Ovary (tissue), 9 donors: ENCODE measurements around the gene KIAA1328. TPM values are rescaled to one million over a fixed set of nuclear protein-coding genes. Genes with fewer than 3 reads are reported as not detected.

Source experiments
- DNase-seq, 5 donors: peaks; one replicate each; pipeline ENCODE4 v3.0.0-alpha.2; 2019 to 2020
- H3K27ac ChIP-seq, 2 donors: fragments of 200-600 bp; one replicate each; pipeline versions ENCODE4 v1.5.1 to v1.8.0; 2019 to 2022
- H3K27me3 ChIP-seq: fragments of 200-600 bp; one replicate; pipeline ENCODE4 v1.8.0; 2022
- H3K36me3 ChIP-seq: fragments of 200-600 bp; sonication (generic); one replicate; pipeline ENCODE4 v1.5.1; 2019
- H3K4me1 ChIP-seq: one replicate; pipeline ENCODE4 v1.8.1; 2013; ENCODE audit warnings: mild to moderate bottlenecking, moderate library complexity; ENCODE audit not compliant: insufficient read depth
- H3K4me3 ChIP-seq: fragments of 200-600 bp; sonication (generic); one replicate; pipeline ENCODE4 v1.5.1; 2017
- H3K9me3 ChIP-seq, 2 donors: fragments of 200-600 bp in 1 of 2; sonication (generic) in 1 of 2; one replicate each; pipeline versions ENCODE4 v1.5.1 to v1.8.1; 2013 to 2019; ENCODE audit warnings: mild to moderate bottlenecking in 1 of 2, moderate library complexity in 1 of 2
- EP300 ChIP-seq: sonication (generic); formaldehyde crosslinking; IDR thresholded peaks from one replicate; pipeline ENCODE4 v1.6.1; 2017; ENCODE audit warnings: antibody characterized with exemption
- POLR2A ChIP-seq: fragments of 450-650 bp; IDR thresholded peaks from one replicate; pipeline ENCODE4 v1.6.1; 2017; ENCODE audit warnings: antibody characterized with exemption, mild to moderate bottlenecking, moderate library complexity
- WGBS, 3 donors: extraction: QIAGEN DNeasy Blood & Tissue Kit in 1 of 3; methylation state at CpG; one replicate each; pipeline versions ENCODE4 v1.1.5 to v1.1.7; 2013 to 2017; 5-methylcytosine and 5-hydroxymethylcytosine counted together
- intact Hi-C, 4 donors: fragments of 100-400 bp; cut with DNase I; formaldehyde crosslinking; loops; one replicate each; pipeline versions ENCODE4 v1.11.0 to v1.15.1; 2022 to 2023
- polyA plus RNA-seq, 2 donors: library from polyadenylated mRNA; stranded (reverse); fragments of 200-250 nt in 1 of 2; fragments of 350-450 nt in 1 of 2; fragmentation: Illumina TruSeq in 1 of 2; extraction: RNeasy Lipid Tissue Mini Kit (QIAGEN cat#74804) in 1 of 2; gene quantifications; one replicate each; pipeline ENCODE4 v1.2.3, GENCODE V29; 2013 to 2014
- total RNA-seq, 7 donors: library from RNA; depleted of rRNA in 2 of 7; stranded (reverse); fragments of >200 nt in 2 of 7; fragmentation: NEBNext Ultra II Directional in 3 of 7; extraction: Animal tissue kit (Norgen Biotek cat#: 25700) in 3 of 7; gene quantifications; one replicate each; pipeline versions ENCODE4 v1.1.0 to v1.2.4, GENCODE V29; 2016 to 2023
- TF ChIP-seq, protein P1 (sequence below), 3 donors: fragments of 450-650 bp in 2 of 3; fragments of 200-600 bp in 1 of 3; IDR thresholded peaks; one replicate each; pipeline versions ENCODE4 v1.5.1 to v1.8.0; 2016 to 2022; ENCODE audit warnings: antibody characterized with exemption in 3 of 3, mild to moderate bottlenecking in 1 of 3
- donor health status: DM: no; HTN: no; CAD: no; lungs with moderate emphysema.
- donor health status: DM: no; HTN: no; CAD: no.
- donor health status: Bipolar disorder and iron deficiency.
- donor health status: DM: yes; HTN: yes; CAD: no.
- donor health status: DM: no; HTN: no; CAD: no.
- donor health status: DM: yes; HTN: yes; CAD: no.

Gene KIAA1328
- total and polyA plus RNA-seq, 9 donors = 6.7 to 38.3 (median 18.7) TPM

DNA sequence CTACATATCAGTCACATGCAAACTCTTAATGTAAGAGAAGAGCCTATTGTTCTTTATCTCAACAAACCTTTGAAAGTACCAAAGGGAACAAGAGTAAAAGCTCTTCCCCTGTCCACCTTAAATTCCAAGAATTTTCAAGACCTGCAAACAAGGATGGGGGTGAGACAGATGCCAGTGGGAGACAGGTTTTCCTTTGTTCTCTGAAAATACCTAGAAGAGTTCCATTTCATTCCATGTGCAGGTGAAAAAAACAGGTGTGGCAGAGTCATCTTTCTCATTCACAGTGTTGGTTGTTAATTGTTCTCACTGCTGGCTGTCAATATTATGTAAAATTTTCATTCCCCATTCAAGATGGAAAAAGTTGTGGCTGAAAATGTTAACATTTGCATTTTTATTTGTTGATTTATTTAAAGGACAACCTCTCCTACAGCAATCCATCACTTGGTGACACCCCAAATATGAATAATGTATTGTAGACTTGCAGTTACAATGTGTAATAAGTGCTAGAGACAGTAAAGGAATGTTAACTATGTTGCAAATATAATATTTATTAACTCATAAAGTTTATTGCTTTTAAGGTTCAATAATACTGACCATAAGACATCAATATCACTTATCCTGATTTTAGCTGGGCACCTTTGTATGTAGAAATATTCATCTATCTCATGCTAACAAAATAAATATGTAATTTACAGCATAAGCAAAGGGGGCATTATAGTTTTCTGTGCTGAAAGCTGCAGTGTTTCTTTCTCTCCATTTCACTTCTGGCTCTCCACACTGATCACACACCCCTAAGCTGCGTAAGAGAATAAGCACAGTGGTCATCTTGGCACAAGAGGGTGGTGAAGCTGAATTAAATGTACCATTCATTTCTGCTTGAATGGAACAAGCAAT is 347.0 kb downstream of the KIAA1328 start:
- H3K27ac ChIP-seq = no peak overlapping the region
- 93 to 97% (median 97%) methylated on average over 1 of the region's 1 CpG for WGBS, 3 donors
- intact Hi-C loops = no loop called here
- H3K4me3 ChIP-seq = no peak overlapping the region
- no peaks in the 10 kb centered on the region for H3K27me3 ChIP-seq
- no peaks in the 10 kb centered on the region for H3K4me1 ChIP-seq
- H3K9me3 ChIP-seq = no peaks in the 10 kb centered on the region
- no peak for TF ChIP-seq POLR2A
- no peak for TF ChIP-seq EP300
- TF ChIP-seq, protein P1, sequence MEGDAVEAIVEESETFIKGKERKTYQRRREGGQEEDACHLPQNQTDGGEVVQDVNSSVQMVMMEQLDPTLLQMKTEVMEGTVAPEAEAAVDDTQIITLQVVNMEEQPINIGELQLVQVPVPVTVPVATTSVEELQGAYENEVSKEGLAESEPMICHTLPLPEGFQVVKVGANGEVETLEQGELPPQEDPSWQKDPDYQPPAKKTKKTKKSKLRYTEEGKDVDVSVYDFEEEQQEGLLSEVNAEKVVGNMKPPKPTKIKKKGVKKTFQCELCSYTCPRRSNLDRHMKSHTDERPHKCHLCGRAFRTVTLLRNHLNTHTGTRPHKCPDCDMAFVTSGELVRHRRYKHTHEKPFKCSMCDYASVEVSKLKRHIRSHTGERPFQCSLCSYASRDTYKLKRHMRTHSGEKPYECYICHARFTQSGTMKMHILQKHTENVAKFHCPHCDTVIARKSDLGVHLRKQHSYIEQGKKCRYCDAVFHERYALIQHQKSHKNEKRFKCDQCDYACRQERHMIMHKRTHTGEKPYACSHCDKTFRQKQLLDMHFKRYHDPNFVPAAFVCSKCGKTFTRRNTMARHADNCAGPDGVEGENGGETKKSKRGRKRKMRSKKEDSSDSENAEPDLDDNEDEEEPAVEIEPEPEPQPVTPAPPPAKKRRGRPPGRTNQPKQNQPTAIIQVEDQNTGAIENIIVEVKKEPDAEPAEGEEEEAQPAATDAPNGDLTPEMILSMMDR (IDR thresholded peaks at IDR 0.05) = no peak
- DNase-seq = no peak
- H3K36me3 ChIP-seq = no peaks in the 10 kb centered on the region

DNA sequence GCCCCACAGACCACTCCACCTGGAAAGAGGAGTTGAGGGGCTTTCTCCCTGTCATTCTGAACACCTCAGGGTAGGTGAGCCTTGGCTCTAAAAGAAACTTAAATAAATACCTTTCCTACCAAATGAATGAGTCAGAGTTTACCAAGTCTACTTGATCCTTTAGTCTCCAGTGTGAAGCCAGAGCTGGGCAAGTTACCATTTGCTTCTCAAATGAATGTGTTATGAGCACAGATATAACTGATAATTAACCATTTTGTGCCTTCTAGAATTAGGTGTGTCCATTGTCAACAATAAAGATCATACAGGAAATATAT is 347.7 kb downstream of the KIAA1328 start:
- H3K4me1 ChIP-seq = no peaks in the 10 kb centered on the region
- no peak overlapping the region for H3K4me3 ChIP-seq
- H3K9me3 ChIP-seq = no peaks in the 10 kb centered on the region
- no peak for DNase-seq
- H3K36me3 ChIP-seq = no peaks in the 10 kb centered on the region
- TF ChIP-seq POLR2A = no peak
- TF ChIP-seq, protein P1 (IDR thresholded peaks at IDR 0.05) = no peak
- intact Hi-C loops = no loop called here
- H3K27ac ChIP-seq = no peak overlapping the region
- no peaks in the 10 kb centered on the region for H3K27me3 ChIP-seq

DNA sequence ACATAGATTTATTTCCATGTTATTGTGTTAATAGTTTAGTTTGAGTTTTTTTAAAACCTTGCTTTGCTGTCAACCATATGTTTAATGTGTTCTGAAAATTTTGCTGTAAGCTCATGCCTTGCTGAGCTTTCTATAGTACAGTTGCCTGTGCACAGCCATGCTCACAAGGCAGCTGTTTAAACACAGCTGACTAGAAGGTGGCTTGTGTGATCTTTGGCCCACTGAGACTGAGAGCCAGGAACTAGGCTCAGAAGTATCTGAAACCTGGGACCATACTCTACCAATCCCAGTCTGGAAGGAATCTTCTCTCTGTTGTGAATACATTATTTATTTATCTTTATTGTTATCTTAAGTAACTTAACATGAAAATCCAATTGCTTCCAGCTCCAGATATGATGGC is 350.5 kb downstream of the KIAA1328 start:
- intact Hi-C loops = no loop called here
- Histone ChIP-seq H3K4me3 (no peak overlapping the region), H3K9me3 (no peaks in the 10 kb centered on the region), H3K27ac (no peak overlapping the region), H3K4me1 (no peaks in the 10 kb centered on the region), H3K36me3 (no peaks in the 10 kb centered on the region), H3K27me3 (no peaks in the 10 kb centered on the region)
- DNase-seq = no peak
- TF ChIP-seq, protein P1 (IDR thresholded peaks at IDR 0.05) = no peak
- TF ChIP-seq POLR2A (no peak), EP300 (no peak)

DNA sequence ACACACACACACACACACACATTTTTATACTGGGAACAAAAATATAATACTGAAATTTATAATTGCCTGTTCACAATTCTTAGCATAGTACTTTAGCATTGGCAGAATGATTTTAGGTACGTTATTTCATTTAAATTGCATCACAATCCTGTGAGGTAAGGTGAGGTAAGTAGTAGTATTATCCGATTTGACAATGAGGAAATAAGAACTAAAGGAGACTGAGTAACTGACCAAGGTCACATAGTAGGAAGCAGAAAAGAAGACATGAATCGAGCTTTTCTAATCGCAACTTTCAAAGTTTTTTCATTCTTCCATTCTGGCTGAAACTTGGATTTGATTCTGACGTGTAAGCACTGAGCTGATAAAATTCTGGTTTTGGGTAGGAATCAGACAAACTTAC is 351.2 kb downstream of the KIAA1328 start:
- intact Hi-C loops = no loop called here
- no peaks in the 10 kb centered on the region for H3K36me3 ChIP-seq
- H3K4me1 ChIP-seq = no peaks in the 10 kb centered on the region
- 38 to 62% (median 41%) methylated on average over 5 of the region's 5 CpGs for WGBS, 3 donors
- no peaks in the 10 kb centered on the region for H3K9me3 ChIP-seq
- DNase-seq = no peak
- H3K27ac ChIP-seq = no peak overlapping the region
- no peaks in the 10 kb centered on the region for H3K27me3 ChIP-seq
- no peak overlapping the region for H3K4me3 ChIP-seq
- TF ChIP-seq EP300 (no peak), POLR2A (no peak)
- TF ChIP-seq, protein P1 (IDR thresholded peaks at IDR 0.05) = no peak
